Esophagus squamous epithelium (tissue), 5 donors: Measurements from ENCODE around the gene TALDO1. TPM values are rescaled to one million over a fixed set of nuclear protein-coding genes. Genes with fewer than 3 reads are reported as not detected.
A peak's percentile ranks its signal among the peaks of the same experiment; 100 is the strongest.

ENCODE experiments used
- DNase-seq: peaks from one replicate; lab custom pipeline; 2025; lab: John Stamatoyannopoulos, UW
- H3K27ac ChIP-seq, 4 donors: fragments of 200-600 bp; sonication (generic); one replicate each; pipeline ENCODE4 v1.5.1; 2016 to 2019; ENCODE audit warnings: mild to moderate bottlenecking in 1 of 4
- H3K27me3 ChIP-seq, 4 donors: fragments of 200-600 bp; sonication (generic); 1 replicate in 3 of 4; 2 replicates in 1 of 4; pipeline versions ENCODE4 v1.5.1 to v1.6.0; 2017 to 2021; ENCODE audit warnings: antibody characterized with exemption in 1 of 4
- H3K36me3 ChIP-seq, 3 donors: fragments of 200-600 bp; sonication (generic); one replicate each; pipeline ENCODE4 v1.5.1; 2016 to 2019
- H3K4me1 ChIP-seq, 3 donors: fragments of 200-600 bp; sonication (generic); one replicate each; pipeline ENCODE4 v1.5.1; 2017 to 2019
- H3K4me3 ChIP-seq, 4 donors: fragments of 200-600 bp; sonication (generic); 1 replicate in 3 of 4; 2 replicates in 1 of 4; pipeline ENCODE4 v1.5.1; 2016 to 2019; ENCODE audit warnings: mild to moderate bottlenecking in 2 of 4, moderate library complexity in 1 of 4
- H3K9me3 ChIP-seq, 3 donors: fragments of 200-600 bp; sonication (generic); one replicate each; pipeline ENCODE4 v1.5.1; 2016 to 2019
- POLR2A ChIP-seq, 4 donors: fragments of 450-650 bp; IDR thresholded peaks; one replicate each; pipeline ENCODE4 v1.6.1; 2017; ENCODE audit warnings: antibody characterized with exemption in 4 of 4, mild to moderate bottlenecking in 4 of 4, moderate library complexity in 3 of 4
- WGBS, 2 donors: methylation state at CpG; one replicate each; pipeline ENCODE4 v1.1.5; 2018; 5-methylcytosine and 5-hydroxymethylcytosine counted together
- intact Hi-C: fragments of 100-400 bp; cut with DNase I; formaldehyde crosslinking; loops from one replicate; pipeline ENCODE4 v1.15.0; 2022
- total RNA-seq, 4 donors: library from RNA; depleted of rRNA; stranded (reverse); fragments of >200 nt; gene quantifications; one replicate each; pipeline ENCODE4 v1.1.0, GENCODE V29; 2016
- TF ChIP-seq, protein P1 (sequence below), 6 experiments: fragments of 450-650 bp in 4 of 6; fragments of 200-600 bp in 2 of 6; sonication (generic) in 2 of 6; IDR thresholded peaks; one replicate each; pipeline ENCODE4 v1.5.1; 2016 to 2019; ENCODE audit warnings: antibody characterized with exemption in 6 of 6, mild to moderate bottlenecking in 4 of 6, moderate library complexity in 4 of 6
- donor health status: DM: yes; HTN: yes; CAD: no.

TALDO1 gene
- total RNA-seq, 4 donors from 2014 or later = 311 to 629 (median 504) TPM

DNA sequence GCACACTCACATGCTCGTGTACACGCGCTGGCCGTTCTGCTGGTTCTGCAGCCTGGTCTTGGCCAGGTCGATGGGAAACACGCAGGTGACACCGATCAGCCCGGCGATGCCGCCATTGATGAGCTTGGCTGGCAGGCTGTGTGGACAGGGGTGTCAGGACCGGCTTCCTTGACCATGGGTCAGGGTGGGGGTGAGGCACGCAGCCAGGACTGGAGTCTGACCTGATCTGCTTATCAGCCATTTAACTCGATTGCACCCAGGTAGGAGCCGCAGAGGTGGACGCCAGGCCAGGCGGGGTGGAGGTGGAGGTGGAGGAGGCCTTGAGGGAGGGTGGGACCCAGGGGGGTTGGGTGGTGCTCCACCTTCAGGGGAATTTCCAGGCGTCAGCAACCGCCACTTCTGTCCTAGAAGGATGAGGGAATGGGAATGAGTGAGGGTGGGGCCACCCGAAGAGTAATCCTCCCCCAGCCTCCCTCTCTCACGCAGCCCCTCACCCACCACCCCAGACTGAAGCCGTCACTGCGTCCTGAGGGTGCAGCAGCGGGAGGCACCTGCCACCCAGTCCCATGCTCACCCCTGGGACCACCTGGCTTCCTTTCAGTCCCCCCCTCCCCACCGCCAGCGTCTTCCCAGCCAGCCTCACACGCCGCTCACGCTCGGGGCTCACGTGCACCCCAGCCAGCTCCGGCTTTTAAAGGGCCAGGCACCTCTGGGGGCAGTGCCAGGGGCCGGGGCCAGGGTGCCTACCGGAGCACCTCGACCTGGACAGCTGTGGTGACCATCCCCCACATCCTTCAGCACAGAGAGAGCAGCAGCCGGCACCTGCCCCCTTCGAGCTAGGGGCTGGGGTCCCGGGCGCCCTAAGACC, 47.7 kb downstream of the TALDO1 start:
- Histone ChIP-seq H3K4me1 (peaks cover 29 to 50% (median 39%) of the 10 kb centered on the region in 3 donors), H3K27ac (peak overlapping the region; percentile 81 to 94 (median 90)), H3K4me3 (peak overlapping the region; percentile 65 to 87 (median 82)), H3K36me3 (peaks cover 4 to 43% (median 4%) of the 10 kb centered on the region in 3 donors), H3K27me3 (peaks cover 0 to 5% (median 0%) of the 10 kb centered on the region in 4 donors), H3K9me3 (no peaks in the 10 kb centered on the region)
- 47 to 56% methylated on average over 13 to 16 of the region's 38 CpGs for WGBS, 2 donors
- intact Hi-C loops = no loop called here
- TF ChIP-seq, protein P1, sequence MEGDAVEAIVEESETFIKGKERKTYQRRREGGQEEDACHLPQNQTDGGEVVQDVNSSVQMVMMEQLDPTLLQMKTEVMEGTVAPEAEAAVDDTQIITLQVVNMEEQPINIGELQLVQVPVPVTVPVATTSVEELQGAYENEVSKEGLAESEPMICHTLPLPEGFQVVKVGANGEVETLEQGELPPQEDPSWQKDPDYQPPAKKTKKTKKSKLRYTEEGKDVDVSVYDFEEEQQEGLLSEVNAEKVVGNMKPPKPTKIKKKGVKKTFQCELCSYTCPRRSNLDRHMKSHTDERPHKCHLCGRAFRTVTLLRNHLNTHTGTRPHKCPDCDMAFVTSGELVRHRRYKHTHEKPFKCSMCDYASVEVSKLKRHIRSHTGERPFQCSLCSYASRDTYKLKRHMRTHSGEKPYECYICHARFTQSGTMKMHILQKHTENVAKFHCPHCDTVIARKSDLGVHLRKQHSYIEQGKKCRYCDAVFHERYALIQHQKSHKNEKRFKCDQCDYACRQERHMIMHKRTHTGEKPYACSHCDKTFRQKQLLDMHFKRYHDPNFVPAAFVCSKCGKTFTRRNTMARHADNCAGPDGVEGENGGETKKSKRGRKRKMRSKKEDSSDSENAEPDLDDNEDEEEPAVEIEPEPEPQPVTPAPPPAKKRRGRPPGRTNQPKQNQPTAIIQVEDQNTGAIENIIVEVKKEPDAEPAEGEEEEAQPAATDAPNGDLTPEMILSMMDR (IDR thresholded peaks at IDR 0.05) = no peak
- no peak for TF ChIP-seq POLR2A (IDR thresholded peaks at IDR 0.05)
- no peak for DNase-seq

DNA sequence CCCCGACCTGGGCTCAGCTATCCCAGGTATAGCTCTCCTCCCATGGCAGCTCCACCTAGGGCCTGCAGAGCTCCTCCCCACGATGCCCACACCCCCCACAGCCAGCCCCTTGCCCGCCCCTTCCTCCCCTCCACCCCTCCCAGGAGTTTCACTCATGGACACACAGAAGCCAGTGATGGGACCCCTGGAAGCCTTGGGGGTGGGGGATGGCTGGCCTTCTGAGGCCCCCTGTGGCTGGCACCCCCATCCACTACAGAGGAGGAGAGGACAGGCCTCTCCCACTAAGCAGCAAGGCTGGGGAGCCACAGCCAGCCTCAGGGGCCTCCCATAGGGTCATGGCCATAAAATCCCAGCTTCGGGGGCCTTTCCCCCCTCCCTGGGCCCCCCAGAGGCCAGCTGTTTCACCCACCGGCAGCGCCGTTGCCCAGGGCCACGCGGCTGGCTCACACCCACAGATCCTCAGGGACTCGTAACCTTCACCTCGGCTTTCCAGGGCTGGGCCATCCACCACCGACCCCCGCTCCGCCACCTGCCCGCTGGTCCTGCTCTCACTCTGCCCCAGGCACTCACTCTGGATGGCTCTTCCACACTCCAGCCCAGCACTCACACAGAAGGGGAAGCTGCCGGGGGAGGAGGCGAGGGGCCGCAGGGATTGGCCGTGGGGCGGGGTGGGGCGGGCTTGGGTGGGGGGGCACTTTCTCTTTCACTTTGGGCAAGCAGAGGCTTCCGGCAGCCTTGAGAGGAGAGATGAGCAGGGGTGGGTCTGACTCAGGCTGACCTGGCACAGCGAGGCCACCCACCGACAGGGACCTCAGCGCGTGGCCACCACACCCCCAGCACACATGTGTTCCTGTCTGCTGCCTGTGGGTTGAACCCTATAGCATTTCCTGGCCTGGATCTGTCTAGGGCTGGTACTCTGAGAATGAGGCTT, 48.6 kb downstream of the TALDO1 start:
- no peaks in the 10 kb centered on the region for H3K9me3 ChIP-seq
- WGBS, 2 donors = 0 to 20% methylated on average over 4 to 10 of the region's 26 CpGs
- peak; percentile 55 for DNase-seq
- TF ChIP-seq, protein P1 (IDR thresholded peaks at IDR 0.05) = no peak
- TF ChIP-seq POLR2A (IDR thresholded peaks at IDR 0.05) = peak in 1 of 4 donors; percentile 29
- intact Hi-C loops = no loop called here
- H3K36me3 ChIP-seq = peaks cover 4 to 52% (median 11%) of the 10 kb centered on the region in 3 donors
- H3K4me1 ChIP-seq = peaks cover 29 to 46% (median 39%) of the 10 kb centered on the region in 3 donors
- peaks cover 0 to 3% (median 0%) of the 10 kb centered on the region in 4 donors for H3K27me3 ChIP-seq
- peak overlapping the region; percentile 81 to 94 (median 90) for H3K27ac ChIP-seq
- H3K4me3 ChIP-seq = peak overlapping the region; percentile 65 to 87 (median 82)

DNA sequence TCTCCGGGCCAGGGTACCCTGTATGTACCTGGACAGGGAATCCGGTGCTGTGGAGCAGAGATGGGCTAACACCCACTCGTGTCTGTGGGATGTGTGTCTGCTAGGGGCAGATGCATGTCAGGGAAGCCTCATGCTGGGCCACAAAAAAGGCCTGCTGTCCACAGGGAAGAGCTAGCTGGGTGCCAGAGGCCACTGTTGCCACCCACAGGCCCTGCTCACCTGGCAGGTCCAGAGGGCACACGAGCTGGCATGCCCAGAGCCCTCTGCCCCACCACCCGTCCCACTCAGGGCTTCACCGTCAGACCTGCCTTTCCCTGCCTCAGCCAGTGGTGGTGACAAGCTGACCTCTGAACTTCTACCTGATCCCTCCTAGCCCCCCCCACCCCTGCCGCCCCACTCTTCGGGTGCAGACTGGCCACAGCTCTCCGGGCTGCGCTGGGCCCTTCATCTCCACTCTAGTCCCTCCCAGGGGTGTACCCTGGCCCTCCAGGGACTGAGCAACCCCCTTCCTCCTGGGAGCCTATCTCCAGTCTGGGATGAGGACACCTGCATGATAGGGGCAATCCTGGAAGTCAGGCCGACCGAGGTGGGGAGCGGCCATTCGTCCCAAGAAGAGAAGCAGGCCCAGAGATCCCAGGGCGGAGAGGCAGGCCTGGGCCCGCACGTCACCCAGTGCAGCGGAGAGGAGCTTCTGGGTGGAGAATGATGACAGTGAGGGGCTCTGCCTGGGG, 49.5 kb downstream of the TALDO1 start:
- TF ChIP-seq, protein P1 (IDR thresholded peaks at IDR 0.05) = no peak
- no peak for TF ChIP-seq POLR2A (IDR thresholded peaks at IDR 0.05)
- H3K27me3 ChIP-seq = peaks cover 0 to 1% (median 0%) of the 10 kb centered on the region in 4 donors
- peak overlapping the region; percentile 81 to 94 (median 90) for H3K27ac ChIP-seq
- no peak for DNase-seq
- no peaks in the 10 kb centered on the region for H3K9me3 ChIP-seq
- H3K4me3 ChIP-seq = peak overlapping the region; percentile 65 to 87 (median 82)
- intact Hi-C loops = no loop called here
- H3K36me3 ChIP-seq = peaks cover 4 to 55% (median 8%) of the 10 kb centered on the region in 3 donors
- WGBS, 2 donors = 60% methylated on average over 2 of the region's 18 CpGs; no CpG with 5 or more reads in 1 of the 2 donors
- H3K4me1 ChIP-seq = peaks cover 29 to 46% (median 39%) of the 10 kb centered on the region in 3 donors

DNA sequence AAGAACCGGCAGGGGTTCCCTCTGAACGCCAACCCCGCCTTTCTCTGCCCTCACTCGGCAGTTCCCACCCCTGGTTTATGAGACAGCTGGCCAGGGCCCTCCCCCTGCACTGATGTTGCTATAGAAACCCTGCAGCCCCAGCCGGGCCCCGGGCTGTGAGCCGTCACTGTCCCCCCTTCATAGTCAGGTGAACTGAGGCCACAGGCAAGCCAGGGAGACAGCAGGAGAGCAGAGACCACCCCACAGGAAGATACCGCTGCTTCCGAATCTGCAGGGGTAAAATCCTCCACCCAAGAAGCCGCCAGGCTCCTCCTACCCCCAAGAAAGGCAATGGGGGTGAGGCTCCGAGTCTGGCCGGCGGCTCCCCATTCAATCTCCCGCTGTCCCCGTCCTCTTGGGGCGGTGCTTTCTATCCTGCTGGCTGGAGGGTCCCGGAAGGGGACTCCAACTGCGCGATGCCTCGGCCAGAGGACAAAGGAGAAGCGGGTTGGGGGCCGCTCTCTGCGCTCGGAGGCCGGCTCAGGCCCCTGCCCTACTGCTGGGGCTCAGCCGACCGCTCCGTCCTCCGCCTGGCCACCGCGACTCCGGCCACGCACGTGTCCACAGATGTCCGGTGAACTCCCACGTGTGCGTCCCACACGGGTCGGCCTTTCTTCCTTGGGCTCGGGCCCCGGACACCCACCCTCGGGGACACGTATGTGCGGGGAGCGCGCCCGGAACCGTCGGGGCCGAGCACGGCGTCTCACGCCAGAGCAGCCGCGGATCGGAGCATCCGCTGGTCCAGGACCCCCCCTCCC, 50.2 kb downstream of the TALDO1 start:
- Histone ChIP-seq H3K9me3 (no peaks in the 10 kb centered on the region), H3K4me3 (peak overlapping the region; percentile 65 to 87 (median 82)), H3K27ac (peak overlapping the region; percentile 81 to 94 (median 90)), H3K27me3 (no peaks in the 10 kb centered on the region), H3K36me3 (peaks cover 4 to 55% (median 8%) of the 10 kb centered on the region in 3 donors), H3K4me1 (peaks cover 29 to 47% (median 39%) of the 10 kb centered on the region in 3 donors)
- TF ChIP-seq POLR2A (IDR thresholded peaks at IDR 0.05) = no peak
- TF ChIP-seq, protein P1 (IDR thresholded peaks at IDR 0.05) = no peak
- intact Hi-C loops = no loop called here
- WGBS, 2 donors = 2% methylated on average over 13 of the region's 57 CpGs; no CpG with 5 or more reads in 1 of the 2 donors
- no peak for DNase-seq
